Heart right ventricle (tissue), 16 donors: ENCODE results near the gene C17orf50. TPM values are rescaled to one million over a fixed set of nuclear protein-coding genes. Genes with fewer than 3 reads are reported as not detected.

Experiments
- ATAC-seq, 8 donors: fragments of 200-7000 bp; cut with Tn5 transposase; one replicate each; pipeline ENCODE4 v1.9.1; 2020; ENCODE audit warnings: mild to moderate bottlenecking in 8 of 8, moderate library complexity in 8 of 8, moderate number of reproducible peaks in 1 of 8
- DNase-seq, 2 donors: peaks; one replicate each; pipeline ENCODE4 v3.0.0-alpha.2; 2020
- H3K27ac ChIP-seq, 10 donors: fragments of 200-600 bp; sonication (generic) in 2 of 10; one replicate each; pipeline versions ENCODE4 v1.5.0 to v1.8.0; 2020 to 2022; ENCODE audit warnings: mild to moderate bottlenecking in 3 of 10
- H3K27me3 ChIP-seq, 7 donors: fragments of 200-600 bp; one replicate each; pipeline ENCODE4 v1.8.0; 2021 to 2022; ENCODE audit warnings: mild to moderate bottlenecking in 2 of 7
- H3K36me3 ChIP-seq, 9 donors: fragments of 200-600 bp; sonication (generic) in 1 of 9; one replicate each; pipeline versions ENCODE4 v1.5.0 to v1.8.0; 2020 to 2022; ENCODE audit warnings: mild to moderate bottlenecking in 2 of 9
- H3K4me1 ChIP-seq, 9 donors: fragments of 200-600 bp; sonication (generic) in 1 of 9; one replicate each; pipeline versions ENCODE4 v1.5.0 to v1.8.0; 2020 to 2022; ENCODE audit warnings: mild to moderate bottlenecking in 4 of 9
- H3K4me3 ChIP-seq, 10 donors: fragments of 200-600 bp; sonication (generic) in 2 of 10; one replicate each; pipeline versions ENCODE4 v1.5.0 to v1.8.0; 2020 to 2022; ENCODE audit warnings: mild to moderate bottlenecking in 7 of 10, moderate library complexity in 2 of 10
- H3K9me3 ChIP-seq, 11 donors: fragments of 200-600 bp in 10 of 11; sonication (generic) in 2 of 11; one replicate each; pipeline versions ENCODE4 v1.5.0 to v1.8.0; 2013 to 2022; ENCODE audit warnings: mild to moderate bottlenecking in 2 of 11, control low read depth in 1 of 11, moderate library complexity in 1 of 11
- CTCF ChIP-seq, 9 donors: fragments of 200-600 bp; sonication (generic) in 2 of 9; IDR thresholded peaks; one replicate each; pipeline versions ENCODE4 v1.5.0 to v1.8.0; 2021 to 2022; ENCODE audit warnings: antibody characterized with exemption in 9 of 9, mild to moderate bottlenecking in 5 of 9, moderate library complexity in 1 of 9
- WGBS, 2 donors: extraction: QIAGEN DNeasy Blood & Tissue Kit; methylation state at CpG; one replicate each; pipeline ENCODE4 v1.1.7; 2013; ENCODE audit warnings: inconsistent platforms in 1 of 2; 5-methylcytosine and 5-hydroxymethylcytosine counted together
- intact Hi-C, 10 donors: fragments of 100-400 bp; cut with DNase I; formaldehyde crosslinking; loops; one replicate each; pipeline versions ENCODE4 v1.11.1 to v1.14.2; 2022
- long read RNA-seq, 3 donors: library from polyadenylated mRNA; unstranded; transcript quantifications; one replicate each; pipeline ENCODE4 v2.0.0, GENCODE V29; 2020 to 2021
- polyA plus RNA-seq, 2 donors: library from polyadenylated mRNA; stranded (reverse); fragments of 200-250 nt; gene quantifications; one replicate each; pipeline ENCODE4 v1.2.3, GENCODE V29; 2013
- total RNA-seq, 10 donors: library from RNA; stranded (reverse); fragmentation: NEBNext Ultra II Directional in 3 of 10; extraction: Animal tissue kit (Norgen Biotek cat#: 25700) in 3 of 10; gene quantifications; one replicate each; pipeline versions ENCODE4 v1.2.1 to v1.2.4, GENCODE V29; 2021 to 2023
- donor health status: Arrhythmogenic right ventricular cardiomyopathy.
- donor health status: ischemic (EF 13 %, LVEDD 7.1; RV severe dilation, severe dysfunction).
- donor health status: healthy with polysubstance abuse.
- donor health status: DM: no; HTN: yes; CAD: no.
- donor health status: DM: no; HTN: no; CAD: no.
- donor health status: ischemic (EF 25% LVEDD 6.9; RV normal size, moderate dysfunction).
- donor health status: ischemic (EF 25% LVEDD 5.7; RV mildly dilated, moderate dysfunction).
- donor health status: healthy.
- donor health status: DM: yes; HTN: yes; CAD: no.
- donor health status: Ischemic cardiomyopathy.
- donor health status: ischemic (EF 35%, LVEDD 5.7; RV mildly dilated, moderate dysfunction).
- donor health status: nonischemic (EF 11% LVEDD 7.7; RV severe dilation, severe dysfunction).
- donor health status: DM: yes; HTN: yes; CAD: no.
- donor health status: PGD.
- donor health status: ischemic (EF 29% LVEDD 5.4; RV normal size, mild dysfunction).
- donor health status: nonischemic (EF 23%, LVEDD 6.1; RV moderate dilation, normal function).

C17orf50 gene
- total RNA-seq (not detected), polyA plus RNA-seq (not detected)
- long read RNA-seq, donor 1: 0 reads
- long read RNA-seq, donor 2: 0 reads
- long read RNA-seq, donor 3: 0 reads

GRCh38 chr17:35760587-35760986 lies at the start of gene C17orf50:
Gene C17orf50 (plus strand): TSS chr17:35760887. CDS start chr17:35760942, 55 bp downstream.
- intact Hi-C loops: loop anchor here in 1 of 10 donors (10.0 kb wide), 1 partner anchor 586 kb away; no protein-coding TSS in a partner anchor

GRCh38 chr17:35710950-35711349 lies 49.7 kb upstream of the C17orf50 start:
- H3K9me3 ChIP-seq: no peaks in the 10 kb centered on the region
- H3K4me1 ChIP-seq: peaks cover 11 to 72% (median 57%) of the 10 kb centered on the region in 9 donors
- no peaks in the 10 kb centered on the region for H3K27me3 ChIP-seq
- DNase-seq: no peak
- peaks cover 0 to 73% (median 9%) of the 10 kb centered on the region in 9 donors for H3K36me3 ChIP-seq
- no peak for ATAC-seq
- no peak for TF ChIP-seq CTCF (IDR thresholded peaks at IDR 0.05)
- no peak overlapping the region for H3K27ac ChIP-seq
- WGBS, 2 donors: 91 to 97% methylated on average over 2 of the region's 2 CpGs
- intact Hi-C loops: no loop called here
- no peak overlapping the region for H3K4me3 ChIP-seq

More at GRCh38 chr17:35760587-35760986, at the start of gene C17orf50:
- Histone ChIP-seq H3K36me3 (no peaks in the 10 kb centered on the region), H3K4me1 (peaks cover 2 to 18% (median 8%) of the 10 kb centered on the region in 9 donors), H3K4me3 (no peak within 1 kb of the TSS), H3K9me3 (no peaks in the 10 kb centered on the region), H3K27ac (no peak within 1 kb of the TSS), H3K27me3 (peaks cover 0 to 10% (median 0%) of the 10 kb centered on the region in 7 donors)
- no peak for DNase-seq
- WGBS, 2 donors: 73 to 100% methylated on average over 1 of the region's 1 CpG
- no peak for ATAC-seq
- TF ChIP-seq CTCF (IDR thresholded peaks at IDR 0.05): no peak

GRCh38 chr17:35713069-35713728 lies 47.5 kb upstream of the C17orf50 start:
- Histone ChIP-seq H3K9me3 (no peaks in the 10 kb centered on the region), H3K4me1 (peaks cover 11 to 77% (median 52%) of the 10 kb centered on the region in 9 donors), H3K27ac (peak overlapping the region; percentile 63 to 92 (median 79)), H3K4me3 (peak overlapping the region in 2 of 10 donors; percentile 4 to 9), H3K36me3 (peaks cover 0 to 90% (median 9%) of the 10 kb centered on the region in 9 donors), H3K27me3 (no peaks in the 10 kb centered on the region)
- ATAC-seq: peak; percentile 89 to 95 (median 92)
- WGBS, 2 donors: 6 to 11% methylated on average over 7 of the region's 7 CpGs
- peak in 1 of 2 donors; percentile 51 for DNase-seq
- intact Hi-C loops: no loop called here
- no peak for TF ChIP-seq CTCF (IDR thresholded peaks at IDR 0.05)

- H3K27me3 ChIP-seq: no peaks in the 10 kb centered on the region
- no peak for DNase-seq
- H3K4me3 ChIP-seq: no peak overlapping the region
- intact Hi-C loops: no loop called here
- peaks cover 9 to 60% (median 38%) of the 10 kb centered on the region in 9 donors for H3K4me1 ChIP-seq
- H3K9me3 ChIP-seq: no peaks in the 10 kb centered on the region
- peaks cover 0 to 96% (median 11%) of the 10 kb centered on the region in 9 donors for H3K36me3 ChIP-seq
- ATAC-seq: no peak
- TF ChIP-seq CTCF (IDR thresholded peaks at IDR 0.05): no peak
- WGBS, 2 donors: 82 to 93% methylated on average over 2 of the region's 2 CpGs
- peak overlapping the region in 8 of 10 donors; percentile 34 to 92 (median 84) for H3K27ac ChIP-seq
Observed at GRCh38 chr17:35714988-35715387, 45.7 kb upstream of the C17orf50 start.
